Stimulated activated CD4-positive, alpha-beta T cell treated with anti-CD3 and anti-CD28 coated beads, Interleukin-1b, Interleukin-23, amount 100 ng/mL, for 24 hours (primary cell): Measurements from ENCODE around the gene SEMA4B.
A peak's percentile ranks its signal among the peaks of the same experiment; 100 is the strongest.
"Not testable (repeated sequence)": the region's sequence is repeated elsewhere in the genome, so short reads cannot be mapped to it uniquely, and the experiment has no call there.

Experiments used
- DNase-seq, 4 experiments: peaks; one replicate each; pipeline ENCODE4 v3.0.0-alpha.2; 2020; ENCODE audit warnings: low read depth in 4 of 4, low spot score in 1 of 4

The SEMA4B gene

GRCh38 chr15:90178468-90179435, 22.4 kb upstream of the SEMA4B start:
- DNase-seq, result no peak

DNA sequence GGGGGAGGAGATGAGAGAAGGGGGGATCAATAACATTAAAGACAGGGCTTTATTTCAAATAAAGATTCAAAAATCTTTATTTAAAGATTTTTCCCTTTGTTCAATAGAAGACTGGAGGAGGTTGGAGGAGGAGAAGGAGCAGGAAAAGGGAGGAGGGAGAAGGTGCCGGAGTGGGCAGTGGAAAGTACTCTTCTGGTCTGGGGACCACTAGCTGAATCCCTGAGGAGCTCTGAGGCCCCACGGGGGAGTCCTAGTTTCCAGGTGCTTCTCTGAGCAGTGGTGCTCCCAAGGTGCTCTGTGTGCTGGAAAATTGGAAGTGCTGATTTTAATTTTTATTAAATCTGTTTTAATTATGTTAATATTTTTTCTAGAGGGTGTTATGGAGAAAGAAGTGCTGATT, 19.4 kb upstream of the SEMA4B start:
- DNase-seq, result no peak

DNA sequence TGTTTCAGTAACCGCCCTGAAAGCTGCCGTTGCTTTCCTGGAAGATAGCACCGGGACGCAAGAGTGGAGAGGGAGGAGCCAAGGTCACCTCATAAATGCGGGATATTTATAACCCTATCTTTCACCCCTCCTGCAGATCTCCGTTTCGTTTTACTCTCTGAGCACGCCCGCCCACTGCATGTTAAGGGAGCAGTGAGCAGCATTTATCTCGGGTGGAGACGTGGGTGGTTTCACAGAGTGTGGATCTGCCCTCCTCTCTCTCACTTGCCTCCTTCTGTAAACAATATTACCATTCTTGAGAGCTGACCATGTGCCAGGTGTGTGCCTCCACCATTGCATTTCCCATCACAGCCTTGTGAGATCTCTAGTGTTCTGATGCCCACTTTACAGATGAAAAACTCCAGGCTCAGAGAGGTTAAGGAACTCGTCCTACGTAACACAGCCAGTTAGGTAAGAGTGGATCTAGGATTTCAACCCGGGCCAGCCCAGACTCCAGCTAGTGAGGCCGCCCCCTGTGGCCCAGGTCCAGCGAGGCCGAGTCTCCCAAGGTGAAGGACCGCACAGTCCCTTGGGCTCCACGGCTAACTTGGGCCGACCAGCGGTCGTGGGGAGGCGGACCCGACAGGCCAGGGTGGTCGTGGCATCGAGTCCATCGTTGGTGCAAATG, 16.9 kb upstream of the SEMA4B start:
- DNase-seq, result no peak

DNA sequence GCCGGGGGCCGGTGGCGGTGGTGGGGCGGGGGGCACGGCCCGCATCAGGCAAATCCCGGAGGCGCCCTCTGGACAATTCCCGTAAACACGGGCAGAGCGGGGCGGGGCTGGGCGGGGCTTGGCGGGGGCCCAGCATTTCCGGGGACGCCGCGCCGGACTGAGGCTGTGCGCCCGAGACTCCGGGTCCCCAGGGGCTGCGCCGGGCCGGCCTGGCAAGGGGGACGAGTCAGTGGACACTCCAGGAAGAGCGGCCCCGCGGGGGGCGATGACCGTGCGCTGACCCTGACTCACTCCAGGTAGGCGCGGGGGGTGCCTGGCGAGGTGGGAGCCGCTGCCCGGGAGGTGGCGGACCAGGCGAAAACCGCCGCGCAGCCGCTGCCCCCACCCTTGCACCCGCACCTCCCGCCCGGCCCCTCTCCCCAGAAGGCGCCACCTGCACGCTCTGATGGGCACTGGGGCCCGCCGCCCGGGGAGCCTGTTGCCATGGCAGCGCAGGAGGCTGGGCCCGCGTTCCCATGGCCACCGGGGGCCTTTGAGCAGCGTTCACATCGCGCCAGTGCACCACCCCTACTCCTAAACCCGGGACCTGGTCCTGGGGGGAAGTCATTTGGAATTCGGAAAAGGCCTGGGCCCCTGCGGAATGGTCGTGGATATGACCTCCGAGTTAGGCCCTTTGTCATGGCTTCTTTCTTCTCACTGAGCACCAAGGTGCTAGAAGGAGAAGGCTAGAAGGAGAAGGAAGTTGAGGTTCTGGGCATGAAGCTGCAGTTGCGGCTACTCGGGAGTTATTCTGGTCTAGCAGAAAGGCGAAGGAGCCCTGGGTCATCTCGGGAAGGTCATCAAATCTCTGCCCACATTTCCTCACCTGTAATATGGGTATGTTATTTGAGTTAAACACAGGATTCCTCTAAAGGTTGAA, 16.1 kb upstream of the SEMA4B start:
- DNase-seq, result peak in 2 of 4 experiments; percentile 22 to 24

DNA sequence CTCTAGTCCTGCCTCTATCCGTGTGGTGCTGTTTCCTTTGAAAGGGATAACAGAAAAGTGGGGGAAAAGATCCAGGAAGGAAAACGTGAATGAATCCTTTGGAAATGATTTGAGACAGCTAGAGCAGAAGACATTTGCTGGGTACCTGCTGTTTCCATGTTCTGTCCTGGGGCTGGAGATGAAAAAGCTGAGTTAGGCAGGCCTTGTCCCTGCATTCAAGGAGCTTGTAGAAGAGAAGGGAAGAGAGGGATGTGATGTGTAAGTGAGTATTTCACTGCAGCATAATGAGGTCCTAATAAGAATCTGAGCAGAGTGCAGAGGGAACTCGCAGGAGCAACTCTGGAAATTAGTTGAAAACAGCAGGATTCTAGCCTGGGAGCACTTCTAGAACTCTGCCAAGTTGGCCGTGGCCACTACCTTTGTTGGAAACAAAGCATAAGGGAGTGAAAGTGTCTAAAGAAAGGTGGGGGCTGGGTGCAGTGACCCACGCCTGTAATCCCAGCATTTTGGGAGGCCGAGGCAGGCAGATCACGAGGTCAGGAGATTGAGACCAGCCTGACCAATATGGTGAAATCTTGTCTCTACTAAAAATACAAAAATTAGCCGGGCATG, 13.8 kb upstream of the SEMA4B start:
- DNase-seq, result no peak

DNA sequence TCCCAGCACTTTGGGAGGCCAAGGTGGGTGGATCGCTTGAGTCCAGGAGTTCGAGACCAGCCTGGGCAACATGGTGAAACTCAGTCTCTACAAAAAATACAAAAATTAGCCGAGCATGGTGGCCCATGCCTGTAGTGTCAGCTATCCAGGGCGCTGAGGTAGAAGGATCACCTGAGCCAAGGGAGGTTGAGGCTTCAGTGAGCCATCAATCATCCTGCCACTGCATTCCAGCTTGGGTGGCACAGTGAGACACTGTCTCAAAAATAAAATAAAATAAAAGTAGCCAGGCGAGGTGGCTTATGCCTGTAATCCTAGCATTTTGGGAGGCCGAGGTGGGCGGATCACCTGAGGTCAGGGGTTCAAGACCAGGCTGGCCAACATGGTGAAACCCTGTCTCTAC, 13.1 kb upstream of the SEMA4B start:
- DNase-seq, result not testable (repeated sequence)

DNA sequence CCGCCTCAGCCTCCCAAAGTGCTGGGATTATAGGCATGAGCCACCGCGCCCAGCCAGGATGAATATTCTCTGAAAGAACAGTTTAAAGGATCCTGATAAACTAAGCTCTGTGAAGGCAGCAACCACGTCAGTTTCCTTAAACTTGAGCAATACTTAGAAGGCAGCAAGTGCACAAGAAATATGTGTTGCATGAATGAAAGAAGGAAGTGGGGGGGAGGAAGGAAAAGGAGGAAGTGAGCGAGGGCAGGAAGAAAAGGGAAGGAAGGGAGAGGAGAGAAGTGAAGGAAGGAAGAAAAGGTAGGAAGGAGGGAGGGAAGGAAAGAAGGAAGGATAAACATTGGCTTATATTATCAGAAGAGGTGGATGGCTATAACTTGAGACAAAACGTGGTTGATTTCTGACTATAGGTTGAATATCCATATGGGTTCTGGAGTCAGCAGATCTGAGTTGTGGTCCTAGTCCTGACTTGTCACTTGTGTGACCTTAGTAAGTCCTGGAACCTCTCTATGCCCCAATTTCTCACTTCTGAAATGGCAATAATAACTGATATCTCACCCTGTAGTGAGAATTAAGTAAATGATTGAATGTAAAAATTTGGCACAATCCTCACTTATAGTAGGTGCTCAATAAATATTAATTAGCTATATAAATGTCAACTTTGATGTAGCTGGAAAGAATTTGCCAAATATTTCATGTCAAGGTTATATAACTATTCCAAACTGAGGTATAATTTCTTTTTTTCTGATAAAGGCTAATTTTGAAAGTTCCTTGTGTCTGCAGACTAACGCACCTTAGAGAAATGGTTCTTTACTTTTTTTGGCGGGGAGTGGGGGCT, 12.0 kb upstream of the SEMA4B start:
- DNase-seq, result no peak

GRCh38 chr15:90189781-90190467, 11.2 kb upstream of the SEMA4B start:
- DNase-seq, result no peak

GRCh38 chr15:90190606-90191343, 10.4 kb upstream of the SEMA4B start:
- no peak for DNase-seq

DNA sequence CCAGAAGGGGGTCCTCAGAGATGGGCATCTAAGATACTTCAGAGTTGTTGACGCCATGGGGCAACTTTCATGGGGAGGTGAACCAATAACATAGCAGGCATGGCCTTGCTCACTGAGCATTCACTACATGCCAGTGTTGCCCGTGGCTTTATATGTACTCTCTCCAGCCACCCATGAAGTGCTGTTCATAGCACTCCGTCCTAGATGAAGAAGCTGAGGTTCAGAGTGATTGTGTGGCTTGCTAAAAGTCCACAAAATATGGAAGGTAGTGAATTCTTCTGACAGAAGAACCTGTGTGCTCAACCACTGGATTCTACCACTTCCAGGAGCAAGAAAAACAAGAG, 9.8 kb upstream of the SEMA4B start:
- DNase-seq, result no peak

DNA sequence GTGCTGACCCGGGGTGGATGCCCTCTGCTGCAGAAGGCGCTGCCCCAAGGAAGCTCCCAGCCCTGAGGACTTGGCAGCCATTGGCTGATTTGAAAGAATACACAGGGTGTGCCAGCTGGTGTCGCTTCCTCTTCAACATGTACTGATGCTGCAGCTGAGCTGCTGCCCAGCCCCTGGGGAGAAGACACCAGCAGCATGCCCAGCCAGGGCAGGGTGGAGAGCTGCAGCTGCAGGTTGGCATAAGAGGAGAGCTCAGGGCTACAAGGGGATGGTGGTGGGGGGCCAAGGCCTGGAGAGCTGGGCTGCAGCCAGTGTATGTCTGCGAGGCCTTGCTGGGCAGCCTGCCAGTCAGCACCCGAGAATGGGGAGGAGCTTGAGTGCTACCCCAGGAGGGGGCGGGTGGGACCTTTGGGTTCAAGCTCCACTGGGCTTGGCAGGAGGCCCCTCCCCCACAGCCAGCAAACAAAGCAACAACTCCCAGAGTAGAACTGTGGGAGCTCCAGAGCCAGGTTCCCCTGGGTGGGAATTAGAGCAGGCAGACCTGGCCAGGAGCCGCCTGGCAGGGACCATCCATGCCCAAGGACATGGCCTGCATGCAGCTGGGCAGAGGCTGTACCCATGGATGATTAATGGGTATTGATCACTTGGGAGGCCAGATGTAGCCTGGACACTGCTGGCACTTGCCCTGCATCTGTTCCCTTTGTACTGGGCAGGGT, 9.2 kb upstream of the SEMA4B start:
- no peak for DNase-seq

GRCh38 chr15:90192961-90193786, 8.0 kb upstream of the SEMA4B start:
- DNase-seq, result no peak

- DNase-seq, result no peak
Measured at GRCh38 chr15:90194655-90195054, 6.5 kb upstream of the SEMA4B start.

DNA sequence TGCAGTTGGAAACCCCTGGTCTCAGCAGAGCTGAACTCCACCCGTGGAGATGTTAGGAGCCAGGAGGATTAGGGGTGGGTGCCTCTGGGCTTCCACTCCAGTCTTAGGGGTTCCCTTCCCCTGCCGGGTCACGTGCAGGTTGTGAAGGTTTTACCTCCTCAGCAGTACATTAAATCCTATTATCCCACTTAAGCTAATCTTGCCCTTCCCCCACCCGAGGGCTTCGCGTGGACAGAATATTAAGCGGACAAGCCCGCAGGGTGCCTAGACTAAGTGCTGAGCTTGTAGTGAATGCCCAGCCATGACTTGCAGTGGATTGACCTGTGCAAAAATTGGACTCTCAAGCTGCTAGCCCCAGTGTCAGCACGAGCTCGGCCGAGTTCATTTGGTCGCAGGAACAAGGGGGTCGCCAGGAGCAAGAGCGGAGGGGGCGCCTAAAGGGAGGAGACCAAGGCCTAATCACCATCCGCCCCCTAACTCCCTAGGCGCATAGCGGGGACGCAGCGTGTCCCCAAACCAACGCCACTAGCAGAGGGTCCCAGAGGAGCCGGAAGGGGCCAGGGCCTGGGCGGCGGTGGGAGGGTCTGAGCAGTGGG, 498 bp upstream of the SEMA4B start:
- DNase-seq, result no peak

GRCh38 chr15:90201944-90202375, 830 bp downstream of the SEMA4B start:
- DNase-seq, result no peak

GRCh38 chr15:90202929-90203328, 1.8 kb downstream of the SEMA4B start:
- no peak for DNase-seq

- no peak for DNase-seq
Measured at GRCh38 chr15:90203473-90203872, 2.3 kb downstream of the SEMA4B start.
